GM15510 (cell line): ENCODE data around the gene TGFBR2.

Experiments used
- POLR2A ChIP-seq: IDR thresholded peaks from 3 replicates; pipeline ENCODE4 v1.6.1; 2011; ENCODE audit warnings: borderline replicate concordance; ENCODE audit not compliant: insufficient read length; ENCODE audit errors: extremely low read depth

The TGFBR2 gene

GRCh38 chr3:30611613-30612436 lies 5.4 kb downstream of the TGFBR2 start:
- TF ChIP-seq POLR2A = no peak

- TF ChIP-seq POLR2A = no peak
These were observed 6.2 kb downstream of the TGFBR2 start for GRCh38 chr3:30612437-30613132.

- TF ChIP-seq POLR2A = no peak
These were observed 6.9 kb downstream of the TGFBR2 start for GRCh38 chr3:30613133-30613825.

- no peak for TF ChIP-seq POLR2A
These were observed 8.0 kb downstream of the TGFBR2 start for GRCh38 chr3:30614373-30614772.

GRCh38 chr3:30614943-30615342 lies 8.5 kb downstream of the TGFBR2 start:
- TF ChIP-seq POLR2A = no peak

GRCh38 chr3:30615615-30616346 lies 9.4 kb downstream of the TGFBR2 start:
- no peak for TF ChIP-seq POLR2A

- no peak for TF ChIP-seq POLR2A
These were observed 10.1 kb downstream of the TGFBR2 start for GRCh38 chr3:30616347-30617027.

- no peak for TF ChIP-seq POLR2A
These were observed 10.7 kb downstream of the TGFBR2 start for GRCh38 chr3:30617069-30617468.

- TF ChIP-seq POLR2A = no peak
These were observed 11.3 kb downstream of the TGFBR2 start for GRCh38 chr3:30617653-30618052.

GRCh38 chr3:30618526-30618925 lies 12.1 kb downstream of the TGFBR2 start:
- TF ChIP-seq POLR2A = no peak

- no peak for TF ChIP-seq POLR2A
These were observed 12.9 kb downstream of the TGFBR2 start for GRCh38 chr3:30619318-30619717.

GRCh38 chr3:30620402-30621360 lies 14.3 kb downstream of the TGFBR2 start:
- TF ChIP-seq POLR2A = no peak

- TF ChIP-seq POLR2A = no peak
These were observed 15.2 kb downstream of the TGFBR2 start for GRCh38 chr3:30621576-30621975.
